HCT116 (cell line): ENCODE measurements around the gene GSTM1. TPM values are rescaled to one million over a fixed set of nuclear protein-coding genes. Genes with fewer than 3 reads are reported as not detected.
"Not testable (repeated sequence)": the region's sequence is repeated elsewhere in the genome, so short reads cannot be mapped to it uniquely, and the experiment has no call there.

Experiments
- ATAC-seq: fragments of 200-7000 bp; cut with Tn5 transposase; 2 replicates; pipeline ENCODE4 v1.9.1; 2020; ENCODE audit warnings: mild to moderate bottlenecking, moderate library complexity
- BruUV-seq: library from RNA; stranded (reverse); fragments of 400-500 nt; replicated peaks from 2 replicates; lab custom pipeline; 2021; lab: Mats Ljungman, UMichigan
- CTCF ChIA-PET: fragments of 300-600 bp; sonication (Branson Sonifier 250); formaldehyde crosslinking; loops from one replicate; lab custom pipeline; 2021; ENCODE audit warnings: antibody characterized with exemption; lab: Charles Lee
- POLR2A ChIA-PET: fragments of 300-600, 350-600 bp; sonication (Branson Sonifier 250); formaldehyde crosslinking; loops from one replicate; lab custom pipeline; 2021; ENCODE audit warnings: antibody characterized with exemption; lab: Charles Lee
- RAD21 ChIA-PET, 2 experiments: fragments of 300-600 bp; sonication (Branson Sonifier 250); formaldehyde crosslinking; loops; one replicate each; lab custom pipeline; 2023; ENCODE audit warnings: low total read pairs in 2 of 2; ENCODE audit not compliant: uncharacterized antibody in 2 of 2, unreplicated experiment in 2 of 2, low non-redundant PET in 1 of 2; lab: Charles Lee
- DNase-seq: peaks from one replicate; pipeline ENCODE4 v3.0.0-alpha.2; 2010; ENCODE audit warnings: low read depth, low spot score
- H2AFZ ChIP-seq: fragments of 200-600 bp; shearing (Covaris generic), sonication (generic); 2 replicates; pipeline ENCODE4 v1.6.1; 2017; ENCODE audit warnings: low read depth, mixed run types, mixed read lengths, antibody characterized with exemption, low read length; ENCODE audit not compliant: poor library complexity, severe bottlenecking
- H3K27ac ChIP-seq: 2 replicates; pipeline ENCODE4 v1.5.1; 2012; ENCODE audit warnings: low read depth, low read length
- H3K27me3 ChIP-seq: fragments of 200-600 bp; sonication (generic); 2 replicates; pipeline ENCODE4 v1.6.1; 2016; ENCODE audit warnings: mixed run types, low read length, mixed read lengths; ENCODE audit not compliant: insufficient read depth
- H3K36me3 ChIP-seq, 2 experiments: fragments of 200-500 bp in 1 of 2; fragments of 200-600 bp in 1 of 2; sonication (Bioruptor generic) in 1 of 2; sonication (generic) in 1 of 2; 2 replicates each; pipeline versions ENCODE4 v1.5.1 to v1.6.1; 2014 to 2016; ENCODE audit warnings: low read length in 2 of 2, inconsistent platforms in 1 of 2, mixed read lengths in 1 of 2, mixed run types in 1 of 2; ENCODE audit not compliant: insufficient read depth in 2 of 2, control insufficient read depth in 1 of 2
- H3K4me1 ChIP-seq, 2 experiments: fragments of 200-600 bp in 1 of 2; sonication (generic) in 1 of 2; 2 replicates each; pipeline versions ENCODE4 v1.5.1 to v1.6.1; 2012 to 2017; ENCODE audit warnings: low read length in 2 of 2, inconsistent platforms in 1 of 2, mild to moderate bottlenecking in 1 of 2, mixed read lengths in 1 of 2, mixed run types in 1 of 2, moderate library complexity in 1 of 2; ENCODE audit not compliant: insufficient read depth in 2 of 2, control insufficient read depth in 1 of 2
- H3K4me2 ChIP-seq: fragments of 200-600 bp; sonication (generic); 2 replicates; pipeline ENCODE4 v1.6.1; 2017; ENCODE audit warnings: mixed run types, low read length, mixed read lengths
- H3K4me3 ChIP-seq, 2 experiments: fragments of 200-600 bp in 1 of 2; sonication (generic) in 1 of 2; replicated peaks in 1 of 2; 2 replicates each; pipeline ENCODE4 v1.5.1; 2011 to 2016; ENCODE audit warnings: low read length in 2 of 2, control low read depth in 1 of 2, low read depth in 1 of 2, mild to moderate bottlenecking in 1 of 2, mixed read lengths in 1 of 2, mixed run types in 1 of 2
- H3K79me2 ChIP-seq: fragments of 200-600 bp; sonication (generic); 2 replicates; pipeline ENCODE4 v1.6.1; 2017; ENCODE audit warnings: mild to moderate bottlenecking, mixed run types, low read length, moderate library complexity, mixed read lengths; ENCODE audit not compliant: insufficient read depth
- H3K9ac ChIP-seq: fragments of 200-600 bp; sonication (generic); 2 replicates; pipeline ENCODE4 v1.6.1; 2016; ENCODE audit warnings: low read length, mixed read lengths
- H3K9me2 ChIP-seq: fragments of 200-600 bp; sonication (generic), shearing (Covaris generic); 2 replicates; pipeline ENCODE4 v1.6.1; 2017; ENCODE audit warnings: mixed run types, mild to moderate bottlenecking, moderate library complexity; ENCODE audit not compliant: insufficient read depth
- H3K9me3 ChIP-seq, 2 experiments: fragments of 200-500 bp in 1 of 2; fragments of 200-600 bp in 1 of 2; sonication (Bioruptor generic) in 1 of 2; sonication (generic) in 1 of 2; 2 replicates each; pipeline ENCODE4 v1.6.1; 2014 to 2017; ENCODE audit warnings: low read length in 2 of 2, mixed read lengths in 2 of 2, inconsistent platforms in 1 of 2, low read depth in 1 of 2, mild to moderate bottlenecking in 1 of 2, mixed run types in 1 of 2, moderate library complexity in 1 of 2; ENCODE audit not compliant: control insufficient read depth in 1 of 2, insufficient read depth in 1 of 2
- H4K20me1 ChIP-seq: fragments of 200-600 bp; sonication (generic), shearing (Covaris generic); 2 replicates; pipeline ENCODE4 v1.6.1; 2017; ENCODE audit warnings: mixed run types, mild to moderate bottlenecking, moderate library complexity; ENCODE audit not compliant: insufficient read depth
- CEBPB ChIP-seq: IDR thresholded peaks from 2 replicates; pipeline ENCODE4 v1.6.1; 2012; ENCODE audit warnings: low read depth
- ELF1 ChIP-seq: IDR thresholded peaks from 2 replicates; pipeline ENCODE4 v1.6.1; 2012; ENCODE audit warnings: low read depth, borderline replicate concordance
- EZH2phosphoT487 ChIP-seq: fragments of 200-600 bp; IDR thresholded peaks from 2 replicates; pipeline ENCODE4 v1.6.1; 2018; ENCODE audit warnings: antibody characterized with exemption, borderline replicate concordance
- SRF ChIP-seq: IDR thresholded peaks from 2 replicates; pipeline ENCODE4 v1.6.1; 2012; ENCODE audit warnings: low read depth
- TCF7L2 ChIP-seq: IDR thresholded peaks from 2 replicates; pipeline ENCODE4 v1.7.0; 2011; ENCODE audit warnings: borderline replicate concordance, inconsistent platforms; ENCODE audit not compliant: insufficient read depth, insufficient read length; ENCODE audit errors: extremely low read depth
- YY1 ChIP-seq: IDR thresholded peaks from 2 replicates; pipeline ENCODE4 v1.6.1; 2011; ENCODE audit warnings: low read length, low read depth, moderate library complexity, mild to moderate bottlenecking; ENCODE audit not compliant: insufficient replicate concordance; ENCODE audit errors: extremely low read depth
- ZBTB33 ChIP-seq: IDR thresholded peaks from 2 replicates; pipeline ENCODE4 v1.6.1; 2011; ENCODE audit warnings: mild to moderate bottlenecking, low read length, moderate library complexity; ENCODE audit not compliant: insufficient replicate concordance; ENCODE audit errors: extremely low read depth
- ZNF274 ChIP-seq: fragments of 200-500 bp; sonication (Bioruptor generic); IDR thresholded peaks from 2 replicates; pipeline ENCODE4 v1.6.1; 2014; ENCODE audit warnings: mild to moderate bottlenecking, low read depth, low read length, inconsistent platforms
- intact Hi-C: fragments of 100-400 bp; cut with micrococcal nuclease; formaldehyde crosslinking; loops from 2 replicates; pipeline ENCODE4 v1.10.0; 2022
- total RNA-seq: library from RNA; stranded (reverse); gene quantifications from one replicate; pipeline ENCODE4 v1.2.1, GENCODE V29; 2021; ENCODE audit not compliant: unreplicated experiment
- TF ChIP-seq, protein P1 (sequence below): IDR thresholded peaks from 2 replicates; pipeline ENCODE4 v1.6.1; 2012
- TF ChIP-seq, protein P2 (sequence below): IDR thresholded peaks from 2 replicates; pipeline ENCODE4 v1.6.1; 2012; ENCODE audit warnings: low read depth

The GSTM1 gene
- total RNA-seq, 1 experiment from 2014 or later, result not detected

DNA sequence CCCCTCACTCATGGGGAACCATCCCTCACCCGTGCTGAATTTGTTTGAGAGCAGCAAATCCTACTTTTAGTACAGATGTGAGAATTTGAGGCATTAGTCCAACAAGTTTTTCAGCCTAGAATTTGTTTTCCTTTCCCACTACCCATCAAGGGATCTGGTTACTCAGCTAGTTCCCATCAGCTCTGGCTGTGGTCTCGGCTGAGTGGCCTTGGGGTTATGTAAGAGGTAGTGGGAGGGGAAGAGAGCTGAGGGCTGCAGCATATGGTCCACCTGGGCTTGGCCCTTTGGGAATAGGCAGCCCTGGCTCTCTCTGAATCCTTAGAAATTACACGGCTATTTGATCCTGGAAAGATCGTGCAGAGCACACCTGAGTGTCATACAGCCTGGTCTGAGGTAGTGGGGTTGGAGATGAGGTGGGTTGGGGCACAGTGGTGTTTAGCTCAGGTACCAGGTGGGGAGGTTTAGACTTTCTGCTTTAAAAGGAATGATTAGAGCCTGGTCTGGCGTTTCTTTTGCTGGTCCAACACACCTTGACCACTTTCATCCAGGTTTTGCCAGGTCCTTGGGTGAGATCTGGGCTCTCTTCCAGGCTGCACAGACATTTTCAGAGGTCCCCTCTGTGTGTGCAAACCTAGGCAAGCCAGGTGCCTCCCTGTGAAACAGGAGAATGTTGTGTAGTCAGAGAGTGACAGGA is 27.5 kb upstream of the GSTM1 start:
- no peak for DNase-seq

DNA sequence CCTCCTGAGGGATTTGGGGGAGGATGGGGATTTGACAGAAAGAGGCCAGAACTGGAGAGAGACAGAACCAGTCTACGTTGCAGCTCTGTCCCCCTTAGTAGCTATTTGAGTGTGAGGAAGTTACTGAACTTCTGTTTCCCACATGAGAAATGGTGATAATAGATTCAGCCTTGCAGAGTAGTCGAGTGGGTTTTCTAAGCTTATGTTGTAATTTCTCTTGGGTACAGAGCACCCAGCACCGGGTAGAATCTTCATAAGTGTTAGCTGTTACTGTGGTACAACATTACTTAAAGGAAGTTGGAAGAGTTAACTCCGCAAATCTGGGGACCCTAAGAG is 27.0 kb upstream of the GSTM1 start:
- H2AFZ ChIP-seq, H4K20me1 ChIP-seq, POLR2A ChIA-PET, H3K9ac ChIP-seq, RAD21 ChIA-PET, DNase-seq, H3K4me3 ChIP-seq, H3K27ac ChIP-seq, intact Hi-C loops, BruUV-seq, H3K4me2 ChIP-seq, H3K9me2 ChIP-seq, H3K9me3 ChIP-seq, H3K27me3 ChIP-seq, CTCF ChIA-PET, H3K36me3 ChIP-seq, H3K79me2 ChIP-seq, ATAC-seq: not testable (repeated sequence)
- H3K4me1 ChIP-seq, result peaks cover 0 to 20% of the 10 kb centered on the region in 2 experiments; a peak in 2 of 4 replicates

More for the DNA sequence above, 27.5 kb upstream of the GSTM1 start:
- ChIA-PET POLR2A (no interaction called here), CTCF (no interaction called here), RAD21 (no interaction called here)
- peaks cover 0 to 25% of the 10 kb centered on the region in 2 experiments; a peak in 3 of 4 replicates for H3K4me1 ChIP-seq
- H3K9me3 ChIP-seq, result no peaks in the 10 kb centered on the region
- no TSS peak for BruUV-seq
- no peak overlapping the region for H3K27ac ChIP-seq
- no peaks in the 10 kb centered on the region; a peak in 1 of 4 replicates for H3K36me3 ChIP-seq
- H2AFZ ChIP-seq, result no peak overlapping the region
- H4K20me1 ChIP-seq, result no peaks in the 10 kb centered on the region
- H3K79me2 ChIP-seq, result no peaks in the 10 kb centered on the region
- no peak overlapping the region for H3K9ac ChIP-seq
- ATAC-seq, result no peak
- no peaks in the 10 kb centered on the region for H3K27me3 ChIP-seq
- H3K9me2 ChIP-seq, result no peaks in the 10 kb centered on the region
- intact Hi-C loops, result no loop called here
- TF ChIP-seq EZH2phosphoT487 (no peak), ELF1 (no peak), ZNF274 (no peak), SRF (no peak), ZBTB33 (no peak), CEBPB (no peak), YY1 (no peak), TCF7L2 (no peak)
- TF ChIP-seq, protein P1, sequence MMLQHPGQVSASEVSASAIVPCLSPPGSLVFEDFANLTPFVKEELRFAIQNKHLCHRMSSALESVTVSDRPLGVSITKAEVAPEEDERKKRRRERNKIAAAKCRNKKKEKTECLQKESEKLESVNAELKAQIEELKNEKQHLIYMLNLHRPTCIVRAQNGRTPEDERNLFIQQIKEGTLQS, result no peak
- TF ChIP-seq, protein P2, sequence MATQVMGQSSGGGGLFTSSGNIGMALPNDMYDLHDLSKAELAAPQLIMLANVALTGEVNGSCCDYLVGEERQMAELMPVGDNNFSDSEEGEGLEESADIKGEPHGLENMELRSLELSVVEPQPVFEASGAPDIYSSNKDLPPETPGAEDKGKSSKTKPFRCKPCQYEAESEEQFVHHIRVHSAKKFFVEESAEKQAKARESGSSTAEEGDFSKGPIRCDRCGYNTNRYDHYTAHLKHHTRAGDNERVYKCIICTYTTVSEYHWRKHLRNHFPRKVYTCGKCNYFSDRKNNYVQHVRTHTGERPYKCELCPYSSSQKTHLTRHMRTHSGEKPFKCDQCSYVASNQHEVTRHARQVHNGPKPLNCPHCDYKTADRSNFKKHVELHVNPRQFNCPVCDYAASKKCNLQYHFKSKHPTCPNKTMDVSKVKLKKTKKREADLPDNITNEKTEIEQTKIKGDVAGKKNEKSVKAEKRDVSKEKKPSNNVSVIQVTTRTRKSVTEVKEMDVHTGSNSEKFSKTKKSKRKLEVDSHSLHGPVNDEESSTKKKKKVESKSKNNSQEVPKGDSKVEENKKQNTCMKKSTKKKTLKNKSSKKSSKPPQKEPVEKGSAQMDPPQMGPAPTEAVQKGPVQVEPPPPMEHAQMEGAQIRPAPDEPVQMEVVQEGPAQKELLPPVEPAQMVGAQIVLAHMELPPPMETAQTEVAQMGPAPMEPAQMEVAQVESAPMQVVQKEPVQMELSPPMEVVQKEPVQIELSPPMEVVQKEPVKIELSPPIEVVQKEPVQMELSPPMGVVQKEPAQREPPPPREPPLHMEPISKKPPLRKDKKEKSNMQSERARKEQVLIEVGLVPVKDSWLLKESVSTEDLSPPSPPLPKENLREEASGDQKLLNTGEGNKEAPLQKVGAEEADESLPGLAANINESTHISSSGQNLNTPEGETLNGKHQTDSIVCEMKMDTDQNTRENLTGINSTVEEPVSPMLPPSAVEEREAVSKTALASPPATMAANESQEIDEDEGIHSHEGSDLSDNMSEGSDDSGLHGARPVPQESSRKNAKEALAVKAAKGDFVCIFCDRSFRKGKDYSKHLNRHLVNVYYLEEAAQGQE, result no peak
- H3K4me2 ChIP-seq, result no peak overlapping the region
- no peak overlapping the region for H3K4me3 ChIP-seq
